ENCODE results near the gene CACTIN.
"Not testable (repeated sequence)": the region's sequence is repeated elsewhere in the genome, so short reads cannot be mapped to it uniquely, and the experiment has no call there.

The CACTIN gene

GRCh38 chr19:3584036-3584802, 42.4 kb downstream of the CACTIN start:
- not testable (repeated sequence) for DNase-seq

GRCh38 chr19:3581792-3582191, 44.8 kb downstream of the CACTIN start:
- not testable (repeated sequence) for DNase-seq

DNA sequence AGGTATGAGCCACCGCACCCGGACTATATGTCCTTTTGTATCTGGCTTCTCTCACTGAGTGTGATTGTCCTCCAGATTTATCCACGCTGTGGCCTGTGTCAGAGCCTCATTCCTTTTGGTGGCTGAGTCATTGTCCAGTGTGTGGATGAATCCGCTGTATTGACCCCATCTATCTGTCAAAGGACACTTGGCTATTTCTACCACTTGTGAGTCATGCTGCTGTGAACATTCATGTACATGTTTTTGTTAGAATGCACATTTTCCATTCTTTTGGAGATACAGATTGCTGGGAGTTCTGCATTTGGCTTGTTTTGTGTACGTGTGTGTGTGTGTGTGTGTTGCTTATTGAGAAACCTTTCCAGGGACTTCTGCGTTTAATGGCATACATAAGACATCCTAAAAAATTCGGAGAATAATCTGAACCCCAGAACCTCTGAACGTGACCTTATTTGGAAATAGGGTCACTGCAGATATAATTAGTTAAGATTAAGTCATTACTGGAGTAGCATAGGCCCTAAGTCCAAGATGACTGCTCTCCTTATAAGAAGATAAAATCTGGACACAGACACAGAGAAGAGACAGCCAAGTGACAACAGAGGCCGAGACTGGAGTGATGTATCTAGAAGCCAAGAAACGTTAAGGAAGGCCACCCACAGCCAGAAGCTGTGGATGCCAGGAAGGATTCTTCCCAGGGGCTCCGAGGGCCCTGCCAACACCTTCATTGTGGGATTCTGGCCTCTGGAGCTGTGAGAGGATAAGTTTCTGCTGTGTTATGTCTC, 46.2 kb downstream of the CACTIN start:
- no peak for DNase-seq

- no peak for DNase-seq
These were observed 48.2 kb downstream of the CACTIN start for GRCh38 chr19:3578390-3578789.

GRCh38 chr19:3577723-3578344, 48.8 kb downstream of the CACTIN start:
- no peak for DNase-seq

- no peak for DNase-seq
These were observed 49.7 kb downstream of the CACTIN start for GRCh38 chr19:3576696-3577443.

DNA sequence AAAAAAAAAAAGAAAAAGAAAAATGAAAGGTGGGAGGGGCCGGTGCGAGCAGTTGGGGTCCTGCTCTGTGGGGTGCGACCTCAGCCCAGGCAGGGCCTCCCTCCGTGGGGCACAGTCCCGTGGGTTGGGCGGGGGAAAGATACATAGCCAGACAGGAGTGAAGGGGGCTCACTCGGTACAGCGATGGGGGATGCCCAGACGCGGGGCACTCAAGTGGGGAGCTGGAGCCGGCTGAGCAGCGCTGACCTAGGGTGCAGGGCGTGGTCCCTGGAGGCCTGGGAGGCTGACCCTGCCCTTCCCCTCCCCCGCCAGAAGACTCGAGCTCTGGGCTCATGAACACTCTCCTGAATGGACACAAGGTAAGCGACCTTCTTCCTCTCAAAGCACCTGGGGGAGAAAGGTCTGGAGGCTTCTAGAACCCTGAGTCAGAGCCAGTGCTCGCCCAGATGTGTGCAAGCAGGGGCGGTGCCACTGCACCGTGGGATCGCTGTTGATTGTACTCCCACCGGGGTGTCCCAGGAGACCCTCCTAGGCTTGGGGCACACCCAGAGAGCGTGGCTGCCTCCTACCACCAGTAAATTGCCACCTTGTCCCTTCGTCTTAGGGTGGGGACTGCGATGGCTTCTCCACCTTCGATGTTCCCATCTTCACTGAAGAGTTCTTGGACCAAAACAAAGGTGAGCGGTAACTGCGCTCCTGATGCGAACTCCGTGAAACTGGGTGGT, 50.5 kb downstream of the CACTIN start:
- DNase-seq: no peak

- DNase-seq: no peak
These were observed 51.3 kb downstream of the CACTIN start for GRCh38 chr19:3575260-3575741.

DNA sequence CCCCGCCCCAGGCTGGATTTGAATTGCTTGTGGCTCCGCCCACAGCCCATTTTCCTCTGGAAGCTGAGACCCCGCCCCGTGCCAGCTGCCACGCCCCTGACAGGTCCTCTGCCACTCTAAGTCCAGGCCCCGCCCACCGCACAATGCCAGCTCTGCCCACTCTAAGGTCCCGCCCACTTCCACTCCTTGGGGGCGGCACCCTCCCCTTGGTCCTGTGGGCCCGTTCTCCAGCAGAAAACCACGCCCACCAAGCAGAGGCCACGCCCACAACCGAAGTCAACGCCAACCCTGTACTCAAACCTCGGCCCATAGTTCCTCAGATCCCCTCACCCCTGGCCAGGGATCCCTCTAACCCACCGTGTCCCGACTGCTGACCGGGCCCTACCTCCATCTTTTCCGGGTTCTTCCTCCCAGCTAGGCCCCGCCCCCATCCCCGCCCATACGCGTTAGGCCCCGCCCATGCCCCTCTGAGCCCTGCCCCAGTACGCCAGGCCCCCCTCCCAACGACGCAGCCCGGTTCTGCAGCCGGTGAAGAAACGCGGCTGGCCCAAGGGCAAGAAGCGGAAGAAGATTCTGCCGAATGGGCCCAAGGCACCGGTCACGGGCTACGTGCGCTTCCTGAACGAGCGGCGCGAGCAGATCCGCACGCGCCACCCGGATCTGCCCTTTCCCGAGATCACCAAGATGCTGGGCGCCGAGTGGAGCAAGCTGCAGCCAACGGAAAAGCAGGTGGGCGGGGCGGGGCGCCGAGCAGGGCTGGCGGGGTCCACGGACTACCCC, 52.5 kb downstream of the CACTIN start:
- no peak for DNase-seq

DNA sequence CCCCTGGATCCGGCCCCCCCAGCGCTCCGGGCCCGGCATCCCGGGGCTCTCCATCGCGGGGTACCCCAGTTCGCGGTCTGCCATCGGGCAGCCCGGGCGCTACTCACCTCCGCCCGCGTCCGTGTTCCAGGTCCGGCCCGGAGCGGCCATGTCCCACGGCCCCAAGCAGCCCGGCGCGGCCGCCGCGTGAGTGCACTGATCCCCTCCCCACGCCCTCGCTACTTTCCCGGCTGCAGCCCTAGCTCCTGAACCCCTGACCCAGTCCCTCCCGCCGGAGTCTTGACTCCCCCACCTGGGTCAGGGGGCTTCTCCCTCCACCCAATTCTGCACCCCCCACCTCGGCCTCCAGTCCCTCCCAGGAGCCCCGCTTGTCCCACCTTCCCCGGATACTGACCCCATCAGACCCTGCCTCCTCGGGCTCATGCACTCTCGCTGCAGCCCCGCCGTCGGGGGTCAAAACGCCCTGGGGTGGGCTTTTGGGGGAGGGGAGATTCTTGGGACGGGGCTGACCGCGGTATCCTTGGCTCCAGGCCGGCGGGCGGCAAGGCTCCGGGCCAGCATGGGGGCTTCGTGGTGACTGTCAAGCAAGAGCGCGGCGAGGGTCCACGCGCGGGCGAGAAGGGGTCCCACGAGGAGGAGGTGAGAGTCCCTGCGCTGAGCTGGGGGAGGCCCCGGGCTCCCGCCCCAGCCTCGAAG, 53.3 kb downstream of the CACTIN start:
- DNase-seq: no peak

GRCh38 chr19:3572855-3573161, 53.8 kb downstream of the CACTIN start, which contains the start of gene HMG20B:
HMG20B (plus strand) TSS chr19:3572944; CDS start chr19:3573310, 366 bp downstream.
- DNase-seq: no peak

DNA sequence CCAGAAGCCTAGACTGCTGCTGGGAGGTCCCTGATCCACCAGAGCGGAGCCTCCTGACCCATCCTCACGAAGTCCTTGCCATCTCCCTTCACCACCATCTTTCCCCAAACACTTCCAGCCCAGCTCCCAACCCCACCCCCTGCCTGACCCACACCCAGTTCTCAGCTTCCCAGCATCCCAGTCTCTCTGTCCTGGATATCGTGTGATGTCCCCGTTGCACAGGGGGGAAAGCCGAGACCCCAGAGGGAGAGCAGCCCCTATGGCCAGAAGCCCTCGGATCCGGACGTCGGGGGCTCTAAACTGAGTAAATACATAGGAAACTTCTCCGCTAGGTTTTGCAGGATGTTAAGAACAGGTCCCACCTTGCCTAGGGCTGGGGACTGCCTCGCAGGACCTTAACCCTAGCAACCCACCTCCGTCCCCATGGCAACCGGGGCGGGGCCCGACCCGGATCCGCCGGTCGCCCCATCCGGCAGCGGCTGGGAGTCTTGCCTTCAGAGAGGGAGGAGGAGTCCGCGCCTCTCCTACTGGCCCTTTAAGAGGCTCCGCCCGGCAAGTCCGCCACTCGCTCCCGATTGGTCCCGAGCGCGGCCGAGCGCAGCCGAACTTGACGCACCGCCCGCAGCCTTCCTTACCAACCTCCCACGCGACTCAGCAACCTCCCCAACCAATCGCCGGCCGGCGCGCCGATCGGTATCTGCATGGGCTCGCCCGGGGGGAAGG, 54.3 kb downstream of the CACTIN start:
- DNase-seq: peak; percentile 96

DNA sequence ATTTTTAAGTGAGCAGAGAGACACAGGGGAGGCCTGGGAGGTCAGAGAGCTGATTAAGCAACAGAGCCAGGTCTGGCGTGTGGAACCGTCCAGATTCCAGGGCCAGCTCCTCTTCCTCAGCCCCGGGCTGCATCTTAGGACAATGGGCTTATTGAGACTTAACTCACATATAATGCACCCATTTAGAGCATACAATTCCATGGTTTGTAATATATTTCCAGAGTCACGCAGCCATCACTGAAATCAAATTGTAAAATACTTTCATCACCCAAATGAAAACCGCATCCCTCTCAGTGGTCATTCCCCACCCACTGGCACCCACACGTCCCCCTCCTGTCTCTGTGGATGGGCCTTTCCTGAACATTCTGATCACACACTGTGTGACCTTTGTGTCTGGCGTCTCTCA, 56.0 kb downstream of the CACTIN start:
- no peak for DNase-seq

DNA sequence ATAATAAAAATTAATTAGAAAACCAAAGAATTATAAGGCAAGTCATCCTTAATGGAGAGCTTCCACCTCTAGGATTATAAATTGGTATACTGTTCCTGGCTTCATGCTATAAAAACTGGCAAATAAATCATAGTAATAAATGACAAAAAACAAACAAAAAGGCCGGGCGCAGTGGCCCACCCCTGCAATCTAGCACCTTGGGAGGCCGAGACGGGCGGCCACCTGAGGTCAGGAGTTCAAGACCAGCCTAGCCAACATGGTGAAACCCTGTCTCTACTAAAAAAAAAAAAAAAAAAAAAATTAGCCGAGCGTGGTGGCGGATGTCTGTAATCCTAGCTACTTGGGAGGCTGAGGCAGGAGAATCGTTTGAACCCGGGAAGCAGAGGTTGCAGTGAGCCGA, 56.5 kb downstream of the CACTIN start:
- DNase-seq: not testable (repeated sequence)

DNA sequence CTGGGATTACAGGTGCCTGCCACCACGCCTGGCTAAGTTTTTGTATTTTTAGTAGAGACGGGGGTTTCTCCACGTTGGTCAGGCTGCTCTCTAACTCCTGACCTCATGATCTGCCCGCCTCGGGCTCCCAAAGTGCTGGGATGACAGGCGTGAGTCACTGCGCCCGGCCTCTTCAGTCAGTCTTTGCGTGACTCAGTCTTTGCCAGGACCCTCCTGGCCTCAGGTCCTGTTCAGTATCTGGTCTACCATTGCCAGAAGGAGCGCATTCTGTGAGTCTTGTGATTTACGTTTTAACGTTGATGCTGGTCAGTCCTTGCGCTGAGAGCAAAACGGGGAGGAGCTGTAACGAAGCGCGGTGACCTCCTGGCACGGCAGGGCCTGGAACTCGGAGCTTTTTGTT, 61.5 kb downstream of the CACTIN start:
- DNase-seq: no peak

GRCh38 chr19:3563709-3564524, 62.7 kb downstream of the CACTIN start:
- no peak for DNase-seq
